DMS79 (cell line): ENCODE data around the gene GRIN2A.

ENCODE experiments used
- DNase-seq: peaks from one replicate; lab custom pipeline; 2025; lab: John Stamatoyannopoulos, UW

GRIN2A gene

DNA sequence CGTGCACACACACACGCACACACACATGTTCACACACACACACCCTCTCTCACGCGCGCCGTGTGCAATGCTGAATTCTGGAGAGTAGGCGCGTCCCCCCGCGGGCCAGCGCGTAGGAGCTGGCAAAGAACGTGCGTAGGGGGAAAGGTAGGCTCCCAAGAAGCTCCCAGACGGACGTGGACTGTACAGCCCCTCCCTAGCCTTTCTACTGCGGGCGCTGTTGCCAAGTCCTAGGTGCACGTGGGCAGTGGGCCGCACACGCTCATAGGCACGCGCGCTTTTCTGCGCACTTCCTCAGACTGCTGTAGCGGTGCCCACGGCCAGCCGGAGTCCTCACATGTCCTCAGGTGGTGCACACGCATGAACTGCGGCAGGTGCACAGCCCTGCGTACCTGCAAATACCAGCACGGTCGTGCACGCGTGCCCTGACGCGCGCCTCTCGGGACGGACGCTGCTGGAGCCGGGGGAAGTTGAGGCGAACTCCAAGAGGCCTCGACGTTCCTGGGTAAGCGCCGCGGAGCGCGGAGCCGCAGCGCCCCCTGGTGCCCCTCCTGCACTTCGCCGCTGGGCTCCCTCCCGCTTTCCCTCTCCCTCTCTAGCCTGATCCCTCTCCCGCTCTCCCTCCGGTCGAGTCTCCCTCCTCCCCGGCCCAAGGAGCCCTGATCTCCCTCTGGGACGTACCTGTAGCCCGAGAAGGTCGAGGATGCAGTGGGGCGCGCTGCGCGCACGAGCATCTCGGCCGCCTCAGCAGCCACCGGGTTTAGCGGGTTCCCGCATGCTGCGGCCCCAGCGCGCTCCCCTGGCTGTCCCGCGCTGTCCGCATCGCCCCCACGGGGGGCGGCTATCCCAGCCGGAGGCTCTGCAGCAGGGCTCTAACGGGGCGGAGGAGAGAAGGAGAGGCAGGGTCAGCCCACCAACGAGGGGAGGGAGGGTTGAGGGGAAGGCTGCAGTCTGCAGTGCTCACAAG, 749 bp downstream of the GRIN2A start:
- DNase-seq: peak; percentile 51

DNA sequence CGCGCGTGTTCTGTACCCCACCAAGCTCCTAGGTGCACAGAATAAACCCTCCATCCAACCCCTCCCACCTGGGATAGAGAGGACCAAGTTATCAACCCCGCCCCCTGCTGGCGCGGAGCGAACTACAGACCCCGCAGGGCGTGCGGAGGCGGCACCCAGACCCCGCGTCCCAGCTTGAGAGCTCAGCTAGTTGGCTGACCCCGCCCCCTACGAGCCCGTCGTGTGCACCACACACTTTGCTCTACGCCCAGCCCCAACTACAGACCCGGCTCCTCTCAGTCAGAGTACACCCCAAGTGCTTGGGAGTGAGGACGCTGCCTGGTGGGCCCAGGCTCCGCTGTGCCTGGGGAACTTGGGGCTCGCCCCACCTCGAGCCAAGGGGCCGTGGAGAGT, 1.5 kb downstream of the GRIN2A start:
- DNase-seq: no peak

DNA sequence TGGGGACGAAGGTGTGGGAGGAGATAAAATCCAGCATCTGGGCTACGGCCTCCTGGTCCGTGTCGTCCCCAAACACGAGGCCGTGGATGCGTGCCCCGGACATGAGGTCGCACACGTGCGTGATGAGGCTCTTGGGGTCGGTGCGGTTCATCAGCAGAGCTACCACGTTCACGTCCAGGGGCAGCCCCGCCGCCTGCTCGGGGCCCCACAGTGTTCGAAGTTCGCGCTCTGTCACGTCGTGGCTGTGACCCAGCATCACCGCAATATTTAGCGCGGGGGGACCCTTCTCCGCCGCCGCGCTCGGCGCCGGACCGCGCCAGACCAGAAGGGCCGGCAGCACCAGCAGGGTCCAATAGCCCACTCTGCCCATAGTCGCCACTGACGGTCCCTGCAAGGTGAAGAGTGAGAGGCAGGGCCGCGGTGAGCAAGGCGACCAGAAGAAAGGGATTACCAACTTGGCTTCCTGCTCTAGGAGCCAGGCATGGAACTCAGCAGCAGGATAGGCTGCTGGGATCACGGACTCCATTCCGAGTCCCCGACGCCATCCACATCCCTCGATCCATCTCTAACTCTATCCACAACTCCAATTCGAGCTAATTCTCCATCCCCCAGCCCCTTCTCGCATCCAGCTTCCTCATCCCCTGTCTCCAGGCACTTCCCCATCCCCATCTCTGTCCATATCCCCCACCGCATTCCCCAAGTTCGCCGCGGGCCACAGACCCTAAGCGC, 2.0 kb downstream of the GRIN2A start:
- DNase-seq: no peak

DNA sequence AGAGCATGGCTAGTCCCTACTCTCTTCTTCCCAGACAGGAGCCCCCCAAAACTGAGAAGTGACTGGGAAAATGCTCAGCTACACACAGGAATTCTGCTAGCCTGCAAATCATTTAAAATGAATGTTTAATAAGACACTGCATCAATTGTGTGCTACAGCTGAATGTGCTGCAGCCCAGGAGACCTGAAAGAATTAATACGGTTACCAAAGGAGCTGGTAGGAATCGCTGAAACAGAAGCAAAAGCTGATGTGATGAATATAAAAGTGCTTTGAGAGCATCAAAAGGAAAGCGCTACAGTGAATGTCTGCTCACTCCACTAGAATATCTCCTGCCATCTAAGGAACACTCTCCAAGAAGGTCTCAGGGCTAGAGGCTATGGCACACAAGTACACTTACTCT, 3.7 kb downstream of the GRIN2A start:
- no peak for DNase-seq

DNA sequence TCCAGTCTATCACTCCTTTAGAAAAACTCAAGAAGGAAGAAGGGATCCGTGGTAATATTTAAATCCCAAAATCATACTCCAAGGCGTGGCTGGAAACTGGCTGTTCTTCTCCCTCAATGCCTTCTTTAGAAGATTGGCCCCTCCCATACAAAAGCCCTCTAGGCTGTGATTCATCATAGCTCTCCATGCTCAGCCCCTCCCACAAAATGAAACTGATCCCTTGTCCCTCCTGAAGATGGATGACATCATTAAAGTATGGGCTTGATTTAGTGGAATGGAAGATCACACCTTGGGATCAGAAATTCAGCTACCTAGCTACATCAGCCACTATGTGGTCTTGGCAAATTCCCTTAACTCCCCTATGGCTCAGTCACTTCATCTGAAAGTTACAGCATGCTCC, 4.1 kb downstream of the GRIN2A start:
- DNase-seq: no peak

DNA sequence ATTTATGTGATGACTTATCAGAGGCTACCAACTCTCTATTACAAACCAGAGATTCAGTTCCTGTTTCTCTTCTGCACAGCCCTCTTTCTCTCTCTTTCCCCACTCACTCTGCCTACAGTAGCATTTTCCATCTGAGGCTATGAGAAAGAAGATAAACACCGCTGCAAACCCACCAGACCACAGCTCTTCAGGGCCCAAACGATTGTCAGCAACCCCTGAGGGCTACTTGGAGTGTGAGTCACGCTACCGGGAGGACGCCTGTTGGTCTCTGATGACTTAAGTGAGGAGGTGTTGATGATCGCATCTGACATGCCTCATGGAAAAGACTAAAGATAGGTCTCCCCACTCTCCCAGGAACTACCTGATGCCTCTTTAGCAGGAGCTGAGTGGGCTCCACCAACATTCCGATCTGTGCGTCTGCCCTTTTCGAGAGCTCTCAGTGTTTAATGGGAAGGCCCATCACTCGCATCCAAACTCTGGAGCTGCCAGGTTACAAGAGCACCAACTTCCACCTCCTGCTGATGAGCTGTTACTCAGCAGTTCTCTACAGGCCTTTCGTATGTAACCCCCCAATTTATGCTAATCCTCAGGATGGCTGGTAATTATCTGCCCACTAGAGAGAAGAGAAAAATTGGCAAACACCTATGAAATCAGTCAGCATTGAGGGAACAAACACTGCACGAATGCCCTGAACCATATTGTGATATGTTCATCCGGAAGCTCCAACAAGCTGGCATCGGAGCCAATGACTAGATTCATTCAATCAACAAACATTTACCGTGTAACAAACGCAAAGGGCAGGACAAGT, 9.2 kb downstream of the GRIN2A start:
- DNase-seq: peak; percentile 41

DNA sequence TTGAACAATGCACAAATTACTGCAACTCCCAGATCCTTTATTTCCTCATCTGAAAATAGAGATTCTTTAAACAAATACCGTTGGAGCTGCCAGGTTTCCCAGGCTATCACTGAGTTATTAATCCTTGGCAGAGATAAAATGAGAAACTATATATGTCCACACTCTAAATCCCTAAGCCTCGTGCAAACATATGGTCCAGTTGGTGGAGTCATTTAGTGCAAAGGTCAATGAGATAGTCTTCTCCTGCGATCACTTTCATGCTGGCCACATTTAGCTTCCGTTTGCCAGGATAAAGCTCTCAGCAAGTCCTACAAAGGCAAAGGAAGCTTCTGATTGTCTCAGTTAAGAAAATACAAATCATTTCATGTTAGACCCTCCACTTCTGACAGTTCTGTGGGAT, 11.0 kb downstream of the GRIN2A start:
- no peak for DNase-seq

DNA sequence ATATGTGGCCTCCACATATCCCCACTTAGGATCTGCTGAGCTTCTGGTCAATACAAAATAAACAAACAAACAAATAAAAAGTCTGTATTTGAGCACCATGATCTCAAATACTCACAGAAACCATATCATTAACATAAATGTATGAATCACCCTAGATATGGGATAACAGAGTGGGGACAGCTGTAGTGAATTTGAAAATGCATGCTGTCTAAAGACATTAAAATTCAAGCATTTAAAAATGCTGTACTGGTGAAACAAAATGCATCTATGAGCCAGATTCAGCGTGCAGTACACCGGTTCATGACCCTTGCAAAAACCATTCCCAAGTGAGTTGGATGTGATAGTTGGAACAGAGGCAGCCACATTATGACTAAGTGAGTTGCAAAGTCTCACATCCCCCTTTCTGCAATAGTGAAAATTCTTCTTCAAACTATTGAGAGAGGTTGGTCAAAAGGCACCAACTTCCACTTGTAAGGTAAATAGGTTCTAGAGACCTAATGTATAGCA, 12.3 kb downstream of the GRIN2A start:
- no peak for DNase-seq

DNA sequence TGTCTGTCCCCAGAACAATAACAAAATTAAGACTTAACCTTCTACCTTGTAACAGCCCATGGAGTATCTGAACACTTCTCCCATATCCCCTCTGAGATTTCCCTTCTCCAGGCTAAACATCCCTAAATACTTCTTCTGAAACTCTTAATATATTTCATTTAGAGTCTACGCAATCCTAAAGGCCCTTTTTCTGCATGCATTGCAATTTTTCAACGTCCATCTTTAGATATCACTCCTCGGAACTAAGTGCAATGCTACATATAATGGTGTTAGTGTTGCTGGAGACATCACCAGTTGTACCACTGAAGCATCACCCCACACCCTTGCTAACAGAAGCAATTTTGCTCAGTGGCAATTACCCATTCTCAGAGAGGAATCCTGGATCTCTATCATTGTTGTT, 13.2 kb downstream of the GRIN2A start:
- no peak for DNase-seq

DNA sequence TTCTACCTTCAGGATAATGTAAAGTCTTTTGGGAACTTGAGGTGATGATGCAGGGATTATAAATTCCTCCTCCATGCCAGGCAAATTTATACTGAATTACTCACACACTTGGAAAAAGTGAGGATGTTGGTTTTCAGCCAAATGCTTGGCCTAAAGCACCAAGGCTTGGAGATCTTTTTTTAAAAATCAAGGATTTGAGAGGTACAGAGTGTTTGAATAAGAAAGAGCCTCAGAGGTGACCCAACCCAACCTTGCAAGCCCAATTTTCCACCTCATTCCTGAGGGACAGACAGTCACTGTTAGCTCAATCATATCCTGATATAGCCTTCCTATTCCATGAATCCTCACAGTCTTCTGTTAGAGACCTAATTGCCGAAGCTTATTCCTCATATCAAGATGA, 14.0 kb downstream of the GRIN2A start:
- no peak for DNase-seq

DNA sequence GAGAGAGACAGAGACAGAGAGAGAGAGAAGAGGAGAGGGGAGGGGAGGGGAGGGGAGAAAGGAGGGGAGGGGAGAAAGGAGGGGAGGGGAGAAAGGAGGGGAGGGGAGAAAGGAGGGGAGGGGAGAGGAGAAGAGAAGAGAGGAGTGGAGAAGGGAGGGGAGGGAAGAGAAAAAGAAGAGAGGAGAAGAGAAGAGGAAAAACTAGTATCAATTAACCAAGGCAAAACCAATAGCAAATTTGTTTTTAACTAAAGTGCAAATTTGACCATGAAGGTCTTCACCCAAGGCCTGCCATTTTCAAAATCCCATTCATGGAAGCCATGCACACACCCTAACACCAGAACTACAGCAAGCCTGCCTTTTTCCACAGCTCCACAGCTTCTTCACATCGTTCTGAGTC, 16.6 kb downstream of the GRIN2A start:
- DNase-seq: no peak

DNA sequence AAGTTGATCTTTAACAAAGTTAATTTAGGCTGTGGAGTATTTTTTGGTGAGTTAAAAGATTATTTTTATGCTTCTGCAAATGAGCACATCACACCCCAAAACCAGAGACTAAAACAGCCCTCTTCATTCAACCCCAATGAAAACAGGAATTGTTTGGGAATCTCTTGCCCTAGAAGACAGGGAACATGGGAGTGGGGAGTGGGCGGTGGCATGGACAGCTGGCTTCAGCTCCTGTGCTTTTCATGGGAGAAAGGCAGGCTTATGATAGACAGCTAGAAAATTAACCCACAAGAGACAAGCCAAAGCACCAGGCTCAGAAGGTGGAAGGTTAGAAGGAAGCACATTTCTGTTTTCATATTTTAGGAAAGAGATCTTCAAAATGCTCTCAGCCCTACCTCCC, 19.2 kb downstream of the GRIN2A start:
- no peak for DNase-seq

DNA sequence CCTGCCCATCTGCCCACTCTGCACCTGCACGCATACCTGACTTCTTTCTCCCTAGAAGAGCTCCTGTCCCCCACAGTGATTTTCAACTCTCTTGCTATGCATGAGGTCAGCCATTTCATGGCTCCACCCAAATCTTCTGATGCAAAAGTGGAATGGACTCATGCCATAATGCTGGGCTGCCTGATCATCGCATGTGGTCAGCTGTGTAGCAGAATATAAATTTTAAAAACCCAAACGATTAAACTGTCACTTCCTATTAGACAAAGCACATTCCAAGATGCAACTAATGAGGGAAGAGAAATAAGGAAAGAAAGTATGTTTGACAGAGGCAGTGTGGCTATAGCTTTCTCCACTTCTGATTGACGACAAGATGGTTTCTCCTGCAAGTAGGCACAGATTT, 26.1 kb downstream of the GRIN2A start:
- no peak for DNase-seq

DNA sequence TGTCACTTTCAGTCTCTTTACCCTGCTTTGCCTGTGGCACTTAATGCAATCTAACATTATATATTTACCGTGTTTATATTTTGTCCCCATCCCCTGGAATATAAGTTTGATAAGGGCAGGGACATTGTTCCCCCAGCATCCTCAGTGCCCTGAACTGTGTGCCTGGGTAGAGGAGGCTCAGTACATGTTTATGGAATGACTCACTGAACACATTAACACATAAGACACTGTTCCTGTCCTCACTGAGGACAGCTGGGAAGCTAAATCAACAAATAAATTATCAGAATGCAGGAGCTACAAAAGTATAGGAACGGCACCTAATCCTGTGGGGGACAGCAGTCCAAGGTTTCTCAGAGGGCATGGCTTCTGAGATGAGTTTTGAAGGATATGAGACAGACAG, 27.8 kb downstream of the GRIN2A start:
- DNase-seq: no peak

DNA sequence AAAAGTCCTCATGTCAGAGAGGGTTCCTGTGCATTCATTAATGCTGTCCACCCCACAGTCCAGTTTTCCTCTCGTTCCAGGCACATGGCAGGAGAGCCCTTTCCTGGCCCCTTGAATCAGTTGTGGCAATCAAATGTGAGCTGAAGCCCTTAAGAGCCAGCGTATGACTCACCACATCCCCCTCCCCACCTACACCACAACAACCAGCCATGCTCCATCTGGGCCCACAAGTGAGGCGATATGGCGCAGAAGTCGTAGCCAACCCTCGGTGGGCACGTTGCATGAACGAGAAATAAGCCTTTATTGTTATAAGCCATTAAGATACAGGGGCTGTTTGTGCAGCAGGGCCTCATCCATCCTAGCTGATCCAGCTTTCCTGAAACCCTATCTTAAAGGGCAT, 28.2 kb downstream of the GRIN2A start:
- DNase-seq: no peak

DNA sequence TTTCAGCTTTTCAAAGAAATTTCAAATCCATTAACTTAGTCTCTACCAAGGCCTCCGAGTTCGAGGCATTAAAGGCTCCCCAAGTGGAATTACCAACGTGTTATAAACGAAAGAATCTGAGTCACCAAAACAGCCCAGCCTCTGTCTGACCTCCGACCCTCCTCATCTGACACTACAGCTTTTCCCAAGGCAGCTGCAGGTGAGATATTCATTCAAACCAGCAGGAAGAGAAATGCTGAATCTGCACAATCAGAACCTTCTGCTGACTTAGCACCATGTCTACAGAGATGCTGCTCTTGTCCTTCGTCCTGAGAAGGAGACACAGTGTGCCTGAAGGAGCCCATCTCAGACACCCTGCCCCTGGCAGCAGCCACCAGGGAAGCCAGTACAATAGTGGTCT, 30.5 kb downstream of the GRIN2A start:
- DNase-seq: no peak

DNA sequence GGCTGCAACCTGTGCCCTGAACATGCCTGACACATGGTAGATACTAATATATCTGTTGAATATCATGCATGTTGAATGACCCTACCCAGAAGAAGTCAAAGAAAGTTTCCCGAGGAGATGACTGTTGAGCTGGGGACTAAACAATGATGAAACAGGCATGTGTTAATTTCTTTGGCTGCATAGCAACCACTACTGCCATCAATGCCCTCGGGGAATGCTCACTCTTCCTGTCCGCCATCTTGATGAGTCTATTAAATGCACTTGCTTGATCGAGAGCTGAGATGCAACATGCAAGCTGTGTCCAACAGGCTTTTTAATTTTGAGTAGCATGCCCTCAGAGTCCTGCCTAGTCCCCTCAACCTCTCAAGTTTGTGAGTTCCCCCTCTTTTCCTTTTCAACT, 31.3 kb downstream of the GRIN2A start:
- DNase-seq: no peak

DNA sequence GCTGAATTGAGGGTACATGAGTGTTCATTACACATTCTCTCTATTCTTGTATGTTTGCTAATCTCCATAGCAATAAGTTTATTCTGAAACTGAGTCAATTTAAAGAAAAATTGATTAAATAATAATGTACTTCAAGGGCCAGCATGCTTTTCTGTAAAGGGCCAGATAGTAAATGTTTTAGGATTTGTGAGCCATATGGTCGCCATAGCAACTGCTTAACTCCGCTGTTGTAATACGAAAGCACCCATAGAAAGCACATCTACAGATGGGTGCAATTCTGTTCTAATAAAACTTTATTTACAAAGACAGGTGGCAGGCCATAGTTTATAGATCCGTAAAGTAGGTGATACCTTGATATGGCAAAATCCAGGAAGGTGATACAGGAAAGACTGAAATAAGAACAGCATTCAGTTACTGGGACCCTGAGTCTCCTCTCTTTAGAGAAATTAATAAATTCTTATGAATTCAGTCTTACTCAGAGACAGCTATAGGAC, 36.6 kb downstream of the GRIN2A start:
- DNase-seq: no peak

DNA sequence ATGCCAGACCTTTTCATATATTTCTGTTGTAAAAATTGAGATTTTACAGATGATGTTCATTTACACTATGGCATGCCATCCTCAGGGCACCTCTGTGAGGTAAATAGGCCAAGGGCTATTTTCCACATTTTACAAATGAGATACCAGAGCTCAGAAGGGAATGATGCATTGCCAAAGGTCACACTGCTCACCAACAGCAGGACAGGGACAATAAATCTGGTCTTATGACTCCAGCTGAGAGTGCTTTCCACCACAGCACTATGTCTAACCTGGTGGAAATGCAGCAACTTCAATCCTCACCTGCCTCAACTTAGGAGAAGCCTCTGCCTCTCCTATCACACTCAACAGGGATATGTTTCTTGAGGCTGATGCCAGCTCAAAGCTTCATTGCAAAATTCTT, 40.6 kb downstream of the GRIN2A start:
- DNase-seq: no peak

DNA sequence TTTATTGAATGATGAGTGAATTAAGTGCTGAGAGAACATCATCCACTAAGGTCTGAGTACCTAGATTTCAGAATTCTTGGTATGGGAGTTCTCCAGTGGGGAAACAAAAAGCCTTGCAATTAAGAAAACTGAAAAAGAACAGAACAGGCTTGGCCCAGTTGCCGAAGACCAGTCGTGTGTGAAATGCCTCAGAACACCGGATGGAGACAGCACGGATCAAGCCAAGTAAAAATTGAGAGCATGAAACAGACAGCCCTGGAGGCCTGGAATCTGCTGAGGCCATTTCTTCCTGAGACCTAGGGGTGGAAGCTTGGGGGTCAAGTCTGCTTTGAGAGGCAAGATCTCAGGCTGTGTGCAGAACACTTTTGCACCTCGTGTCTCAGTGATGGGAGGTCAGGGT, 43.3 kb downstream of the GRIN2A start:
- DNase-seq: no peak

DNA sequence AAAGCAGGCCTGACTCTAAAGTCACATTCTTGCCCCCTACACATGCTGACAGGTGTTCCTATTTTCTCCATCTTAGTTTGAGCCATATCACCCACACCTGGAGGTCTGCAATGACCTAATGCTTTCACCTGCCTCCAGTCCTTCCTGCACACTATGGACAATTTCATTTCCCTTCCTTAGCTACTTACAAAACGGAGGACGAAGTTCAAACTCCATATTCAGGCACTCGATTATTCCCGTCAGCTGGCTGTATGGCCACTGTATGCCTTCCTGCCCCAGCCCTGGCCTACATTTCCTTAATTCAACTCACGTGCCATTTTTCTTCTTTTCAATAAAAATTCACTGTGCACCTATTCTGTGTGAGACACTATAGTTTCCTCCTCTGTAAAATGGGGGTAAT, 44.9 kb downstream of the GRIN2A start:
- no peak for DNase-seq

DNA sequence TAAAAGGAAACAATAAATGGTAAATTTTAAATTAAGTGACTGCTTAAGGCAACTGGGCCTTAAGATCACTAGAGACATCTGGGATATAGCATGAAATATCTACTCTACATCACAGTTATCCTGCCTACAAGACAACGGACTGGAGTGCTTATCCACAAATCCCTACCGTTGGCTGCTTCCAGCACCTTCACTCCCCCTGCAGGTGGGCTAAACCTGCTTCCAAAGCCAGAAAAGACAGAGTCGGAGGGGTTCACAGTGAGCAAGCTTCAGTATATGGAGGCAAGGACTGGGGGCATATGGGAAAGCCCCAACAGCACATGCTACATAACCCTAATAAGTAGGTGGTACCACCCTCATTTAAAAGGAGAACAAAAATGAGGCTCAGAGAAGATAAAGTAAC, 45.3 kb downstream of the GRIN2A start:
- no peak for DNase-seq
